NCI-H2196 (cell line): ENCODE results near the gene ZSWIM3.
"Not testable (repeated sequence)": the region's sequence is repeated elsewhere in the genome, so short reads cannot be mapped to it uniquely, and the experiment has no call there.

ENCODE experiments used
- DNase-seq: peaks from one replicate; lab custom pipeline; 2025; ENCODE audit not compliant: unreplicated experiment; lab: John Stamatoyannopoulos, UW

ZSWIM3 gene

GRCh38 chr20:45890077-45890984, 32.9 kb downstream of the ZSWIM3 start:
- DNase-seq = peak; percentile 30

- DNase-seq = peak; percentile 85
These were observed 33.9 kb downstream of the ZSWIM3 start, which contains the start of the genes CTSA and NEURL2 for GRCh38 chr20:45890985-45891983. CTSA (plus strand) TSS chr20:45891335; CDS start chr20:45891569, 234 bp downstream. NEURL2 (minus strand) TSS chr20:45891208; CDS start chr20:45890991, 217 bp downstream.

GRCh38 chr20:45892049-45892825, 34.8 kb downstream of the ZSWIM3 start:
- peak; percentile 21 for DNase-seq

- DNase-seq = no peak
These were observed 35.5 kb downstream of the ZSWIM3 start for GRCh38 chr20:45892828-45893500.

- no peak for DNase-seq
These were observed 36.4 kb downstream of the ZSWIM3 start for GRCh38 chr20:45893831-45894230.

- DNase-seq = no peak
These were observed 37.4 kb downstream of the ZSWIM3 start for GRCh38 chr20:45894797-45895196.

GRCh38 chr20:45896641-45897161, 39.3 kb downstream of the ZSWIM3 start:
- no peak for DNase-seq

- no peak for DNase-seq
These were observed 39.9 kb downstream of the ZSWIM3 start for GRCh38 chr20:45897289-45897688.

- no peak for DNase-seq
These were observed 40.3 kb downstream of the ZSWIM3 start for GRCh38 chr20:45897692-45898091.

- no peak for DNase-seq
These were observed 40.9 kb downstream of the ZSWIM3 start for GRCh38 chr20:45898285-45898684.

GRCh38 chr20:45899046-45899835, 41.8 kb downstream of the ZSWIM3 start:
- DNase-seq = no peak

GRCh38 chr20:45901332-45901731, 43.9 kb downstream of the ZSWIM3 start:
- not testable (repeated sequence) for DNase-seq

GRCh38 chr20:45902199-45902701, 44.8 kb downstream of the ZSWIM3 start:
- no peak for DNase-seq

GRCh38 chr20:45904583-45905504, 47.4 kb downstream of the ZSWIM3 start:
- DNase-seq = no peak

GRCh38 chr20:45905505-45906079, 48.2 kb downstream of the ZSWIM3 start:
- no peak for DNase-seq

GRCh38 chr20:45907219-45907948, 50.0 kb downstream of the ZSWIM3 start:
- no peak for DNase-seq

- no peak for DNase-seq
These were observed 50.7 kb downstream of the ZSWIM3 start for GRCh38 chr20:45908084-45908483.
